Mucosa of stomach (tissue), 1 donor: ENCODE data around the gene NDUFC2.

Source experiments
- H3K27me3 ChIP-seq: one replicate; pipeline ENCODE4 v1.7.0; 2013; ENCODE audit warnings: mild to moderate bottlenecking, low read length; ENCODE audit not compliant: control insufficient read depth, insufficient read depth
- H3K36me3 ChIP-seq: one replicate; pipeline ENCODE4 v1.7.0; 2013; ENCODE audit warnings: low read length; ENCODE audit not compliant: control insufficient read depth, insufficient read depth
- H3K4me1 ChIP-seq: one replicate; pipeline ENCODE4 v1.7.0; 2013; ENCODE audit warnings: mild to moderate bottlenecking, low read length; ENCODE audit not compliant: control insufficient read depth, insufficient read depth
- H3K4me3 ChIP-seq: one replicate; pipeline ENCODE4 v1.7.0; 2013; ENCODE audit warnings: low read length
- H3K9ac ChIP-seq: one replicate; pipeline ENCODE4 v1.7.0; 2013; ENCODE audit warnings: mild to moderate bottlenecking, low read length, moderate library complexity
- H3K9me3 ChIP-seq: one replicate; pipeline ENCODE4 v1.7.0; 2013; ENCODE audit warnings: mild to moderate bottlenecking, low read length, moderate library complexity; ENCODE audit not compliant: control insufficient read depth
- donor health status: Pancreatic carcinoma.

NDUFC2 gene

DNA sequence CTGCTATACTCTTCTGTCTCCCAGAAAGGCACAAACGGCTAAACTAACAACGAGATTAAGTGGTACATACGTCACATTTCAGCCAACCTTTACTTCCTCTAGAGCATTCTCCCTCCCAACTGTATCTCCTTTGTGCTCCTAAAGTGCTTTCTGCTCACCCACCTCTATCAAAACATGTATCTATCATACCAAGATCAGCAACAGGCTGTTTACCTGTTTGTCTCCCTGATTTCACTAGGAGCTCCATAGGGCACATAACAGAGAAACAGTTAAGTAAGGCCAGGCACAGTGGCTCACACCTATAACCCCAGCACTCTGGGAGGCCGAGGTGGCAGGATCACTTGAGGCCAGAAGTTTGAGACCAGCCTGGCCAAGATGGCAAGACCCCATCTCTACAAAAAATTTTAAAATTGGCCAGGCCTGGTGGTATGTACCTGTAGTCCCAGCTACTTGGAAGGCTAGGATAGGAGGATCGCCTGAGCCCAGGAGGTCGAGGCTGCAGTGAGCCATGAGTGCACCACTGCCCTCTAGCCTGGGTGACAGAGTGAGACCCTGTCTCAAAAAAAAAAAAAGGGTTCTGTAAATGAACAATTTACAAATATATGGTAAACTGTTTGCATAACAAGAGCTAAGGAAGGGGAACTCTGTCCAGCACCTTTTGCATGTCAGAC is 2.8 kb downstream of the NDUFC2 start:
- no peak overlapping the region for H3K9ac ChIP-seq
- H3K4me1 ChIP-seq: peaks cover 18% of the 10 kb centered on the region
- no peaks in the 10 kb centered on the region for H3K36me3 ChIP-seq
- no peaks in the 10 kb centered on the region for H3K9me3 ChIP-seq
- H3K27me3 ChIP-seq: no peaks in the 10 kb centered on the region
- no peak overlapping the region for H3K4me3 ChIP-seq

DNA sequence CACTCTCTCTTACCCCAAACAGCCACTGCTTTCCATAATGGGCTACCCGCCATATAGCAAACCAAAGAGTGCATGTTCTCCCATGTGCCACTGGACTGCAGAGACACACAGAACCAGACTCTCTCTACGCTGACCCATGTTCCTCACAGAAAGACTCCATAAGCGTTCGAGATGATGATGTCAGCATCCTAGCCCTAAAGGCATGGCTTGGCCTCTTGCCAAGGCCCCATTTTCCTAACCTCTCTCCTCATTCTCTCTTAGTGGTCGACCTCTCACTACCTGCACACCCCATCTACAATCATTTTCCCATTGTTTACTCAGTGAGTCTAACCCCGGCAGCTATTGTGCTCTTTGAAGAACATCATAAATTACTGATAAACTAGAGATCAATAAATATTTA is 4.9 kb downstream of the NDUFC2 start:
- Histone ChIP-seq H3K27me3 (no peaks in the 10 kb centered on the region), H3K4me1 (peaks cover 18% of the 10 kb centered on the region), H3K36me3 (no peaks in the 10 kb centered on the region), H3K4me3 (no peak overlapping the region), H3K9me3 (no peaks in the 10 kb centered on the region), H3K9ac (no peak overlapping the region)

DNA sequence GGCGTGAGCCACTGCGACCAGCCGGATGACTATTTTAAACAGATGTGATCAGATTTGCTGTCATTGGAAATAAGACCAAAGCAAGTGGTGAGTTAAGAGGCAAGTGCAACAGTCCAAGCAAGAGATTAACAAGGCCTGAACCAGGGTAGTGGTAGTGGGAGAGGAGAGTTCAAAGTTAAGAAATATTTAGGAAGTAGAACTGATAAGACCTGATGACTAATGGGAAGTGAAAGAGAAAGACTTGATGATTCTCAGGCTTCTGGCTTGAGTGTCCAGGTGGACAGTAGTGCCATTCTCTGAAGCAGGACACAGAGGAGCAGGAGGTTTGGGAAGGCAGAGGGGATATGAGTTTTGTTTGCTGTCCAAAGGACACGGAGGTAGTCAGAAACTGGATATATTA is 7.2 kb downstream of the NDUFC2 start:
- Histone ChIP-seq H3K9me3 (no peaks in the 10 kb centered on the region), H3K4me1 (peaks cover 10% of the 10 kb centered on the region), H3K4me3 (no peak overlapping the region), H3K9ac (no peak overlapping the region), H3K27me3 (no peaks in the 10 kb centered on the region), H3K36me3 (no peaks in the 10 kb centered on the region)

DNA sequence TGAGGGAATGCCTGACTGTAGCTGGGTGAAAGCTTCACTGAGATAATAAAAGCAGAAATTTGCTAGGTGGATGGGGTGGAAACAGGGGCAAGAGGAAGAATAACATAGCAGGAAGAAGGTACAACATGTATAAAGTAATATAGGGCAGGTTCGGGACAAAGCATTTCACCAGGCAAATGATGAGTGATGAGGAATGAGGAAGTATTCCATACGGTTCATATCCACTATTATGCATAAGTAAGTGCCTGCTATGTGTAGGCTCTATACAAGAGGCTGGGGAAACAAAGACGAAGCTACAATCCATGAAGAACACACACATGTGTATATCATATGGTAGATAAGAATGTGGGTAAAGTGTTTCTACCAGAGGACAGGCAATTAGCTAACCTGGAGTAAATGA is 7.9 kb downstream of the NDUFC2 start:
- no peak overlapping the region for H3K9ac ChIP-seq
- no peaks in the 10 kb centered on the region for H3K9me3 ChIP-seq
- no peaks in the 10 kb centered on the region for H3K36me3 ChIP-seq
- no peaks in the 10 kb centered on the region for H3K27me3 ChIP-seq
- H3K4me3 ChIP-seq: no peak overlapping the region
- H3K4me1 ChIP-seq: peaks cover 6% of the 10 kb centered on the region

DNA sequence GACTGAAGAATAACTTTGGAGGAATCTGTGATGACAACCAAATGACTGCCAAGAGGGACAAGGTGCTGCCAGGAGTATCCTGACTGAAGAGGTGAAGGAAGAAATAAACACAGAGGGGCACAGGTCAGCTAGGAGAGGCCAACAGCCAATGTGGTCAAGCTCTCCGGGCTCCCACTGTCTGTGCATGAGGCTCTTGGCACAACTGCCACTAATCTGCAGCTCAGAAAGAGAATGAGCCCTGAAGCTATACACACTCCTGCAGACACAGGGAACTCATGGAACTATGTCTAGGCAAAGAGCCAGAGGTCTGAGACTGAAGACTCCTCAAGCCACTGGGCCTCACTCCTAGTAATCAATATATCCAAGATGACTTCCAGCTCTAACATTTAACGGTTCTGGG is 9.0 kb downstream of the NDUFC2 start:
- Histone ChIP-seq H3K4me3 (no peak overlapping the region), H3K36me3 (no peaks in the 10 kb centered on the region), H3K4me1 (peaks cover 4% of the 10 kb centered on the region), H3K27me3 (no peaks in the 10 kb centered on the region), H3K9me3 (no peaks in the 10 kb centered on the region), H3K9ac (no peak overlapping the region)

DNA sequence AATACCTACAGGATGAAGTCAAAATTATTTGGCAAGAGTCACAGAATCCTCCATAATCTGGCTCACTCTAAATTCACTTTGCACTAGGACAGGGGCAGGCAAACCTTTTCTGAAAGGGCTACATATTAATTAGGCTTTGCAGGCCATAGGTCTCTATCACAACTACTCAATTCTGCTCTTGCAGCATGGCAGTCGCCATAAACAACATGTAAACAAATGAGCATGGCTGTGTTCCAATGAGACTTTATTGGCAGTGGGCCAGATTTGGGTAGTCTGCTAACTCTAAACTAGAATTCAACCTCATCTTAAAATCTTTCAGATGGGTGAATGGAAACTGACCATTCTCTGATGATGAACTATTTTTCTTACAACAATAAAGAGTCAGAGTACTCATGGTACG is 10.2 kb downstream of the NDUFC2 start:
- Histone ChIP-seq H3K27me3 (no peaks in the 10 kb centered on the region), H3K4me1 (no peaks in the 10 kb centered on the region), H3K9ac (no peak overlapping the region), H3K36me3 (no peaks in the 10 kb centered on the region), H3K4me3 (no peak overlapping the region), H3K9me3 (no peaks in the 10 kb centered on the region)

DNA sequence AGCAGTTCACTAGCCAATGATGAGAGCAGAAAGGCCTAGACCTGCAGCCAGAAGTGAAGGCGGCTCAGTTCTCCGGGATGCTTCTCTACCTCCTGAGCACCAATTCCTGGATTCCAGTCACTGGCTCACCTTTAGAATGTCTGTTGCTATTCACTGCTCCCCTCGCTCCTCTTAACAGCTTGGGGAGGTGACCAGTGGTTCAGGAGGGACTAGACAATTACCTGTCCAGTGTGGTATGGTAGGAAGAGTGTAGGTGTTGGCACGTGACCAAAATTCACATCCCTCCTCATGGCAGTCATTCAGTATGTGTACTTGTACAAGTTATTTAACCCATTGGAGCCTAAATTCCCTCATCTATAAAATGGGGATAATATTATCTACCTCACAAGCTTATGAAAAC is 12.0 kb downstream of the NDUFC2 start:
- Histone ChIP-seq H3K9me3 (no peaks in the 10 kb centered on the region), H3K4me1 (no peaks in the 10 kb centered on the region), H3K4me3 (no peak overlapping the region), H3K9ac (no peak overlapping the region), H3K36me3 (no peaks in the 10 kb centered on the region), H3K27me3 (no peaks in the 10 kb centered on the region)

DNA sequence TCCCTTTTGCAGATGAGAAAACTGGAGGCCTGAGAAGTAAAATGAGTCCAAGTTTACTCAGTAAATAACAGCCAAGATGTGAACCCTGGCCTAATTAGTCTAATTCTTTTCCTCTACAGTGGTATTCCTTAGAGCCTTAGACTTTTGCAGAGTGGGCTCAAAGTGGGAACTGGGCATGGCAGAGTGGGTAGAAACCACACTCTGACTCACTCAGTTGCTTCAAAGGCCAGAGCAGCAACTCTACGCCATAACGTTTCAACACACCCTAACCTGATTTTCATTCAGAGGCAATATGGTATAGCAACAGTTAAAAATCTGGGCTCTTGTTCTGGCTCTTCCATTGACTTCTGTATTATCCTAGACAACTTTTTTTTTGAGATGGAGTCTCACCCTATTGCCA is 13.2 kb downstream of the NDUFC2 start:
- H3K4me1 ChIP-seq: no peaks in the 10 kb centered on the region
- no peak overlapping the region for H3K9ac ChIP-seq
- no peaks in the 10 kb centered on the region for H3K27me3 ChIP-seq
- no peak overlapping the region for H3K4me3 ChIP-seq
- no peaks in the 10 kb centered on the region for H3K36me3 ChIP-seq
- no peaks in the 10 kb centered on the region for H3K9me3 ChIP-seq

DNA sequence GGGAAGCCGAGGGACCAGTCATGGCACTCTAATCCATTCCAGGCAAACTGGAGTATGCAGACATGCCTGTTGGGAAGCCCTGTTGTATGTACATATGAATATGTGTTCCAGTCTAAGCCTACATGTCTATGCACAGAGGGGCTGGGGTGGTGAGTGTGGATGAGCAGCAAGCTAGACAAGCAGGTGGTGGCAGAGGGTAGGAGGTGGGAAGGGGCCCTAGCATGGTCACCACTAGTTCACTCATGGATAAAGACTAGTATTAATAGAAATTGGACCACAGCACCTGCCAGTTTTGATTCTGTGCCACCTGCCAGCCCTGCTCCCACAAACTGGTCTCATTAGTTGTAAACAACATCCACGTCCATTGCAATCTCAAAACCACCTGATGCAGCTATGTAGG is 14.5 kb downstream of the NDUFC2 start:
- Histone ChIP-seq H3K27me3 (no peaks in the 10 kb centered on the region), H3K4me3 (no peak overlapping the region), H3K9ac (no peak overlapping the region), H3K36me3 (no peaks in the 10 kb centered on the region), H3K4me1 (no peaks in the 10 kb centered on the region), H3K9me3 (no peaks in the 10 kb centered on the region)

DNA sequence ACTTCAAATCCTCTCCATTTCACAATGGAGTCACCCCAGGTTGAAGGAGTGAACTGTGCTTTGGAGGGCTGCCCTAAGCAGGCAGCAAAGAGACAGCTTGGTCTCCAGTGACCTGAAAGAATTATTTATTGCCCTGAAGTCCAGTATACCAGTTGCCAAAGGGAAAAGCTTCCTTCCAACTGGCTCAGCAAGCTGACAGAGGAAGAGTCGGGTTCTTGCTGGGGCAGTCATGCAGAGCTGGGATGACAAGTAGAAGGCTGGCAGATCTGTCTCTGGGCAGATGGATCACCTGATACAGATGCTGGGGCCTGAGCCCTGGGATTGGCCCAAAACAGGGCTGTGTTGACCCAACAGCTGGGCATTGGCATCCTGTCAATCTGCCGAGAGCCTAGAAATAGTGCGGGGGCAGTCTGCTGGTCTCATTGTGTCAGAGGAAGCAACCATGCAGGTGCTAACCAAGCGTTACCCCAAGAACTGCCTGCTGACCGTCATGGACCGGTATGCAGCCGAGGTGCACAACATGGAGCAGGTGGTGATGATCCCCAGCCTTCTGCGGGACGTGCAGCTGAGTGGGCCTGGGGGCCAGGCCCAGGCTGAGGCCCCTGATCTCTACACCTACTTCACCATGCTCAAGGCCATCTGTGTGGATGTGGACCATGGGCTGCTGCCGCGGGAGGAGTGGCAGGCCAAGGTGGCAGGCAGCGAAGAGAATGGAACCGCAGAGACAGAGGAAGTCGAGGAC is 16.1 kb downstream of the NDUFC2 start, which contains the start of gene THRSP:
Gene THRSP (plus strand): TSS at position 422 of the 742 bp plus-strand sequence. CDS start 21 bp downstream, at position 443.
- no peak within 1 kb of the TSS for H3K4me3 ChIP-seq
- H3K4me1 ChIP-seq: no peaks in the 10 kb centered on the region
- H3K9ac ChIP-seq: no peak within 1 kb of the TSS
- H3K9me3 ChIP-seq: no peaks in the 10 kb centered on the region
- no peaks in the 10 kb centered on the region for H3K36me3 ChIP-seq
- H3K27me3 ChIP-seq: no peaks in the 10 kb centered on the region

DNA sequence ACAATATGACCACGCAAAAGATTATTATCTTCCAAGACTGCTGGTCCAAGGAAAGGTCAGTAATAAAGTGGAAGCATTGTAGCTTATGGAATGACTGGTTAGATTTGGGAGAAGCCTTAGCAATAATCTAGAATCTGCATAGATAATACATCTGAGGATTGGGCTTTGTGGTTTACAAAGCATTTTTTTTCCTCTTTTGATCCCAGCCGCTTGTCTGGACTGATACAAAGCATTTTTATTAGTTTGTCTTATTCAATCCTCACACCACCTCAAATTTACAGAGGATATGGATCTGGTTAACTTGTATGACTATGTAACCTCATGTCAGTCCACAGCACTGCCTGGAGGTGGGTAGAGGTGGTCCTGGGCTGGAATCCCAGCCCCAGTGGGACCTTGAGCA is 17.0 kb downstream of the NDUFC2 start:
- no peaks in the 10 kb centered on the region for H3K27me3 ChIP-seq
- H3K9ac ChIP-seq: no peak overlapping the region
- no peaks in the 10 kb centered on the region for H3K9me3 ChIP-seq
- H3K4me3 ChIP-seq: no peak overlapping the region
- no peaks in the 10 kb centered on the region for H3K4me1 ChIP-seq
- H3K36me3 ChIP-seq: no peaks in the 10 kb centered on the region

DNA sequence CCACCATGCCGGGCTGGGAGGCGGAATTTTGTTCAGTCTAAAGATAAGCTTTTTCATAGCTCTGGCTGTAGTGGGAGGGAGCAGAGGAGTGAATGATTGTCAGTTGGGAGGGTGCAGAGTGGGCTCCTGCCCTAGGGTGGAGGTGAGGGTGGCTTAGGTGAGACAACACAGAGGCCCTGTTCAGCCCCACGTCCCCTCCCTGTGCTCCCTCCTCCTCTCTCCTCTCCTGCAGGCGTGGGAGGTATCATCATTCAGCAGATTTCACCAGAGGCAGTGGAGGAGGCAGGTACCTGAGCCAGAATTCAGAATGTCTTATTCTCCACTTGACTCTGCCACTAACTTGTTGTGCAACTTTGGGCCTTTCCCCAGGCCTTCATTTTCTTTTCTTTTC is 17.7 kb downstream of the NDUFC2 start:
- Histone ChIP-seq H3K4me3 (no peak overlapping the region), H3K4me1 (no peaks in the 10 kb centered on the region), H3K9me3 (no peaks in the 10 kb centered on the region), H3K9ac (no peak overlapping the region), H3K27me3 (no peaks in the 10 kb centered on the region), H3K36me3 (no peaks in the 10 kb centered on the region)
